Renal cortical epithelial cell (primary cell): ENCODE measurements around the gene PRR30. TPM values are rescaled to one million over a fixed set of nuclear protein-coding genes. Genes with fewer than 3 reads are reported as not detected.
A peak's percentile ranks its signal among the peaks of the same experiment; 100 is the strongest.
"Not testable (repeated sequence)": the region's sequence is repeated elsewhere in the genome, so short reads cannot be mapped to it uniquely, and the experiment has no call there.

Experiments used
- DNase-seq: peaks from one replicate; pipeline ENCODE4 v3.0.0-alpha.2; 2011; ENCODE audit warnings: low read depth
- total RNA-seq: library from RNA; depleted of rRNA; stranded (reverse); fragments of >200 nt; gene quantifications from 2 replicates; pipeline ENCODE4 v1.2.3, GENCODE V29; 2014

The PRR30 gene
- total RNA-seq: not detected in 2 replicates

DNA sequence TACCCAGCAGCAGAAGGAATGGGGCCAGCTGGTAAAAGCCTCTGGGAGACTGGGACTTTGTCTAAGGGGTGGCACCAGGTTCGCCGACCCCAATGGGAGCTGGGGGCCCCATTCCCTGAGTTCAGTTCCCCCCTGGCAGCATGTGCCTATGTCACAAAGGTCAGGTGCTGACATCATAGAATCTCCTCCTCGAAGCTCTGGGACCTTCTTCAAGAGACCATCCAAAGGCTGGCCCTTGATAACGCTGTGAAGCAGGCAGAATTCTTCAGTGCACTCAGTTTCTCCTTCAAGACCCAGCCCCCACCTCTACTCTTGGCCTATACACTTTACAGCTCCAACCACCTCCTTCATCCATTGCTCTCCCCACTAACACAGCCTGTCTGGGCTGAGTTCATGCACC lies at the start of gene PRR30:
TSS of gene PRR30 (minus strand) at position 101 of the 400 bp plus-strand sequence. CDS start 1,081 bp downstream, outside the sequence.
- no peak for DNase-seq

DNA sequence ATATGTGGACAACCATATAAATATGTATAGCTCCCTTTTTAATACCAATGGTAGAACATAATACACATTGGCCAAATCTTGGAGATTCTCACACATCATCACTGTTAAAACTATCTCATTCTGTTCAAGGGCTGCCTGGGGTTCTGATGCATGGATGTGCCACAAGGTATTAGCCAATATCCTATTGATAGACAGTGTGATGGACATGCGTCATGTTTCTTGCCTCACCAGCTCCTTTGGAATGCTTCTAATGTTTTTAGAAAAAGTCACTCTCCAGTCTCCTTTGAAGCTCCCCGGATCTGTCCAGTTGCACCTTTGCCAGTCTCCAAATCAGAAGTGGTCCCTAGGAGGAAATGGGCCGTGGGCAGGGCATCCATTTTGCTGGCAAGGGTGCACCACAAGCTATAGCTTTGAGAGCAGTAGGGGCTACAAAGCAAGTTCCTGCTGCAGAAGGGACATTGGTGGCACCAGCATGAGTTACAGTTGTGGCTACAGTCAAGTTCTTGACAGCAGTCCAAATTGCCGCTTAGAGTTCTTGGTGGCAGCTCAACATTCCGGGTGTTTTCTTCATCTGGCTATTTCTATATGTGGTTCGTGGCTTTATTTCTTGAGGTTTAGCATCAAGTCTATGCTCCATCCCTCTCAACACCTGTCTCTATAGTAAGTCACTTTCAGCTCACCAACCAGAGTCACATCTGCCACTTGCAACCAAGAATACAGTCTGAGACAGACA lies 47.6 kb upstream of the PRR30 start:
- no peak for DNase-seq

DNA sequence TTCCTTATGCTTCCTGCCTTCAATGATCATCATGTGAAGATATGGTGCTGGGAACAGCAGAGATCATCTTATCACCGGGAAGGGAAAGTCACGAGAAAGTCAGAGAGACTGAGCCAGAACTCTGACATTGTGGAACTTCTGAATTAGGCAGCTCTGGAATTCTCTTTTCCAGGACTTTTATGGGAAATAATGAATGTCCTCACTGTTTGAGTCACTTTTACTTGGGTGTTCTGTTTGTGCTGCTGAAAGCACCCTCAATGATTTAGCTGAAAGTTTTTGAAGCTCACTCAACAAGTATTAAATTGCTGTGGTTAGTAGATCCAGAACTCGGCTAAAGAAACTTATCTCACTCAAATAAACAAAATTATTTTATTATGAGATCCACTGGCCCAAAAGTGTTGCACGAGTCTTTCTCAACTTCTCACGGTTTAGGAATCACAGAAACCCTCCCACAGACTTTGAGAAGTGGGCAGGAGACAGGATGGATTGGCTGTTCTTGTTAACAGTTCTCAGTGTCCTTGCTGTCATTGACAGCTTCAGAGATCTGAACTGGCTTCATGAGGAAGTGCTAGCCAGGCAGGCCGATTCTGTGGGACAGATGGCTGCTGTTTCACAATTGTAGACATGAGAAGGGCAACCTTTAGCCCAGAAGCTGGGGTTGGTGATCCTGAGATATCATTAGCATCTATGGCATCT lies 46.3 kb upstream of the PRR30 start:
- no peak for DNase-seq

DNA sequence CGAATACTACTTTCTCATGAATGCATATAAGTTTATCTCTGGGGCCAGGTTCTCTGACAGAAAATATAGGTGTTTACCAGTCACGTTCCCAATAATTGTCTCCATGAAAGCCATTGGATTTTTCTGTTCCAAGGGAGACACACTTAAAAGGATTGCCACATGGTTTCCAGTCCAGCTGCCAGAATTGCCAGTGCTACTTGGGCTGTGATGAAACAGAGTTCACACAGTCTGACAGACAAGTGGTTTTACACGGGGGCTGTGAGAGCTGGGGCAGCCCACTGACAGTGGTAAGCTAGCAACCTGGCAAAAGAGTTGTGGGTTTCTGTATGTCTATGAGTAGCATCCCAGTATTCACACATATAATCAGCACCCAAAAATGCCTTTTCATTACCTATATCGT lies 44.9 kb upstream of the PRR30 start:
- no peak for DNase-seq

DNA sequence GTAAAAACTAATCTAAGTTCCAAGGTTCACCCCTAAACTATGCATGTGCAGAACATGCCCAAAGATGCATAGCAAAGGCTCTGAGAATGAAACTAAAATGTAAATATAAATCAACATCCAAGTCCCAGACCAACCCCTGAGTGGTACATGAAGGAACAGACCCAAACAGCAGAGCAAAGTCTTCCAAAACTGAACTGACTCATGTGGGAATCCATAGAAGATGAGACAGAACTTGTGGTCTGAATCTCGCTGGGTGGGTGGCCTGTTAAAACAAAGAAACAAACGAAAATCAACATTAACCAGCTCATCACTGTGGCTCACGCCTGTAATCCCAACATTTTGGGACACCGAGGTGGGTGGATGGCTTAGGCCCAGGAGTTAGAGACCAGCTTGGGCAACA lies 43.1 kb upstream of the PRR30 start:
- no peak for DNase-seq

DNA sequence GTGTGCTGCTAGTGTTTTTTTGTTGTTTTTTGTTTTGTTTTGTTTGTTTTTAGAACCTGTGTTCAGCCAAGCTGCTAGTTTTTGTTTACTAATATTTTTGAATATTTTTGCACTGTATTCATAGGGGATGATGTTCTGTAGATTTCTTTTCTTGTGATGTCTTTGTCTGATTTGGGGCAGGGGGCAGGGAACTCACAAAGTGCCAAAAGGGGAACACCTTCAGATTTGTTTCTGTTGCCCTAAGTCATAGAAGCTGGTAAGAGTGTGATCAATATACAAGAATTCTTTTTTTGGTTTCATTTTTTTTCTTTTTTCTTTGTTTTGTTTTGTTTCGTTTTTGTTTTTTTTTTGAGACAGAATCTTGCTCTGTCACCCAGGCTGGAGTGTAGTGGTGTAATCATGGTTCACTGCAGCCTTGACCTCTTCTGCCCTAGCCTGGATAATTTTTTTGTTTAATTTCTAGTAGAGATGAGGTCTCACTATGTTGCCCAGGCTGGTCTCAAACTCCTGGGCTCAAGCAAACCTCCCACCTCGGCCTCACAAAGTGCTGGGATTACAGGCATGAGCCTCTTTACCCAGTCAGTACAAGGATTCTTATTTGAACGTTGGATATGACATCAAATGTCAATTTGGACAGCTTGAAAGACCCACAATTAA lies 40.3 kb upstream of the PRR30 start:
- DNase-seq: no peak

DNA sequence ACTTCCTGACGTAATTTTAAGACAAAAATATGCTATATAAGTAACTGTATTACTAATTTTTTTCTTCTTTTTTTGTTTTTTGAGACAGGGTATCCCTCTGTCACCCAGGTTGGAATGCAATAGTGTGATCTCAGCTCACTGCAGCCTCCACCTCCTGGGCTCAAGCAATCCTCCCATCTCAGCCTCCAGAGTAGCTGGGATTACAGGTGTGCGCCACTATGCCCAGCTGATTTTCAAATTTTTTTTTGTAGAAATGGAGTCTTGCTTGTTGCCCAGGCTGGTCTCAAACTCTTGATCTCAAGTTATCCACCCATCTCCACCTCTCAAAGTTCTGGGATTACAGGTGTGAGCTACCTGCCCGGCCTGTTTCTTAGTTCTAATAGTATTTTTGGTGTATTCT lies 39.3 kb upstream of the PRR30 start:
- no peak for DNase-seq

DNA sequence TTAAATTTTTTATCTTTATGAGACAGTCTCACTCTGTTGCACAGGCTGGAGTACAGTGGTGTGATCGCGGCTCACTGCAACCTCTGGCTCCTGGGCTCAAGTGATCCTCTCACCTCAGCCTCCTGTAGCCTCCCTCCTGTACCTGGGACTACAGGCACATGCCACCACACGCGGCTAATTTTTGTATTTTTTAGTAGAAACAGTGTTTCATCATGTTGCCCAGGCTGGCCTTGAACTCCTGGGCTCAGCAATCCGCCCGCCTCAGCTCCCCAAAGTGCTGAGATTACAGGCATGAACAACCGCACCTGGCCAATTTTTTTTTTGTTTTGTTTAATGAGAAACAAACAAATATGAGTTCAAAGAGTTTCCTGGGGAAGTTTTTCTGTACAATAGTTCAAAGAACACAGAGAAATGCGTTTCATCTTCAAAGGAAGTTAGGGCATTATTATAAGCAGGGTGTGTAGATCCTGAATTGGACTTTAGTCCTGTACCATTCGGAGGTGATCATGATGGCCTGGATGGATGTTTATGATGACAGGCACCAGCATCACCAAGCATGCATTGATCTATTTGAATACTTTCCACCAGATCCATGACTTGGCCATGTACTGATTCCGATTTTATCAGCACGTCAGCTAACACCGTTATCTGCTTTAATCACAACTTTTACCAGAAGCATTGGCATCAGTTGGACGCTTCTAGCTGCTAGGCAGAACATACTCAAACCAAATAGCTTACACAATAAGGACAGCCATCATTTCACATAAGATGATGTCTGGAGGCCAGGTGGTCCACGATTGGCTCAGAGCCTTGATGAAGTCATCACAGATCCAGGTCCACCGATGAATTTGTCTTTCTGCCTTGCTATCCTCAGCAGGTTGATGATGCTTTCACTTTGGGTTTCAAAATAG lies 38.5 kb upstream of the PRR30 start:
- DNase-seq: no peak

DNA sequence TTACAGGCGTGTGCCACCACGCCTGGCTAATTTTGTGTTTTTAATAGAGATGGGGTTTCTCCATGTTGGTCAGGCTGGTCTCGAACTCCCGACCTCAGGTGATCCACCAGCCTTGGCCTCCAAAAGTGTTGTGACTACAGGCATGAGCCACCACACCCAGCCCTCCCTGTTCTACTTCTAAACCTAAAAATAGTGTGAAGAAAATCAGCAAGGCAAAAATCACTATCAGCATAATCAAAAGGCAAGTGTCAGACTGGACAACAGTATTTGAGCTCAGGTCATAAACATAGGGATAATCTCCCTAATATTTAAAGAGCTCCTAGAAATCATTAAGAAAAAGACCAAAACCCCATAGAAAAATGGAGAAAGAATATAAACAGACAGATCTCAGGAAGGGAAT lies 36.6 kb upstream of the PRR30 start:
- DNase-seq: not testable (repeated sequence)

DNA sequence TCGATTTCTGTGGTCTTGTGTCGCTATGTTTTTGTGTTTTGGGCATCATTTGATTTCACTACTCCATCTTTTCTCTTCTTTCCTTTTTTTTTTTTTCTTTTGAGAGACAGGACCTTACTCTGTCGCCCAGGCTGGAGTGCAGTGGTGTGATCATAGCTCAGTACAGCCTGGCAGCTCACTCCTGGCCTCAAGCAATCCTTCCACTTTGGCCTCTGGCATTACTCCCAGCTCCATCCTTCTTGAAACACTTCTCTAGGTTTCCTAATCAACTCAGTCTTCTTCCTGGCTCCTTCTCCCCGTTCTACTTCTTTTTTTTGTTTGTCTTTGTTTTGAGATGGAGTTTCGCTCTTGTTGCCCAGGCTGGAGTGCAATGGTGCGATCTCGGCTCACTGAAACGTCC lies 36.1 kb upstream of the PRR30 start:
- DNase-seq: no peak

DNA sequence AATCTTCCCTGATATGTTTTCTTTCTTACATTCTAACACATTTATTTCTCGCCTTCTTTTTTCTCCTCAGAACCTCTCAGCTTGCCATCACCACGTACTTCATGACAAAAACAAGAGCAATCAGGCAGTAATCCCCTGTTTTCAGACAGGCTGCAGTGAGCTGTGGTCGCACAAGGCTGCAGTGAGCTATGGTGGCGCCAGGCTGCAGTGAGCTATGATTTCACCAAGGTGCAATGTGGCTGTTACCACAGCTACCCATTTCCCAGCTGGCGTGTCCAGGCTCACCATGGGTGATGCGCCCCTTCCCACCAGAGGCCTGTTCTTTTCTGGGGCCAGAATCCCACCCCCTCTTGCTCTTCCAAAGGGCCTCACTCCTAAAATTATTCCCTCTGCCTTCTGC lies 35.4 kb upstream of the PRR30 start:
- DNase-seq: no peak

DNA sequence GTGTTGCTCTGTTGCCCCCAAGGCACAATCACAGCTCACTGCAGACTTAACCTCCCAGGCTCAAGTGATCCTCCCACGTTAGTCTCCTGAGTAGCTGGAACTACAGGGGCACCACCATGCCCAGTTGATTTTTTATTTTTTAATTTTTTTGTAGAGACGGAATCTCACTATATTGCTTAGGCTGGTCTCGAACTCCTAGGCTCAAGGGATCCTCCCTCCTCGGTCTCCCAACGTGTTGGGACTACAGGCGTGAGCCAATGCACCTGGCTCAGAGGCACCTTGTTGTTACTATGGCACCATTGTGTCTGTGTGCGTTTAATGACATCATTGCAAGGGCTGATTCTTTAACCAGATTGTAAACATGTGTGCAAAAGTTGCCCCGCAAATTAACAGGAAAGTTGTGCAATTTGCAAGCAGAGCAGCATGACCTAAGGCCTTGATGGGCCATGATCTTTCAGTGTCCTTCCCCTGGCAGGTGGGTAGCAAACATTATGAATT lies 32.2 kb upstream of the PRR30 start:
- no peak for DNase-seq

DNA sequence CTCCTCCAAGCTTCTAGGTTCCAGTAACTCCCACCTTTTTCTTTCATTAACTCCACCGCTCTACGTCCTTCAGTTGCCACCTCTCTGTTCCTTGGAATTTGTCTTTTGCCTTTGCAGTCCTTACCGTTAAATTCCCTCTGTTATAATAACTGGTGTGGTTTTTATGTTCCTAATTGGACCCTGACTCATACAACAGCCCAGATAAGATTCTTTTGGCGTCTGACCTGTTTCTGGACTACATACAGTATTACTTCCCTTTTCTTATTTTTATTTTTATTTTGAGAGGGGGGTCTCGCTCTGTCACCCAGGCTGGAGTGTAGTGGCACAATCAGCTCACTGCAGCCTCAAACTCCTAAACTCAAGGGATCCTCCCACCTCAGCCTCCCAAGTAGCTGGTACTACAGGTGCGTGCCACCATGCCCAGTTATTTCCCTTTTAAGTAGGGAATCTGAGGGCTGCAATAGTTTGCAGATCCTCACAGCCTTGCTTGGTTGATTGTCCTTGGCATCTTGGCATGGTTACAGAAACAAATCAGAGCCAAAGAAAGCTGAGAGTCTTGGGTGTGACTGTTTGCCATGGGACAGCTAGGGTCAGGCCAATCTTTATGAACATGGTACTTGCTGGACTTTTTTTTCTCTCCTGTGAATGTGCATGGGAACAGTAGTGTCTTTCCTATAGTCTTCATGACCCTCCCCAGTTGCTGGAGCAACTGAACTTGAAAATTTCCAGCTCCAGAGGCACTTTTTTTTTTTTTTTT lies 31.5 kb upstream of the PRR30 start:
- DNase-seq: peak; percentile 12

DNA sequence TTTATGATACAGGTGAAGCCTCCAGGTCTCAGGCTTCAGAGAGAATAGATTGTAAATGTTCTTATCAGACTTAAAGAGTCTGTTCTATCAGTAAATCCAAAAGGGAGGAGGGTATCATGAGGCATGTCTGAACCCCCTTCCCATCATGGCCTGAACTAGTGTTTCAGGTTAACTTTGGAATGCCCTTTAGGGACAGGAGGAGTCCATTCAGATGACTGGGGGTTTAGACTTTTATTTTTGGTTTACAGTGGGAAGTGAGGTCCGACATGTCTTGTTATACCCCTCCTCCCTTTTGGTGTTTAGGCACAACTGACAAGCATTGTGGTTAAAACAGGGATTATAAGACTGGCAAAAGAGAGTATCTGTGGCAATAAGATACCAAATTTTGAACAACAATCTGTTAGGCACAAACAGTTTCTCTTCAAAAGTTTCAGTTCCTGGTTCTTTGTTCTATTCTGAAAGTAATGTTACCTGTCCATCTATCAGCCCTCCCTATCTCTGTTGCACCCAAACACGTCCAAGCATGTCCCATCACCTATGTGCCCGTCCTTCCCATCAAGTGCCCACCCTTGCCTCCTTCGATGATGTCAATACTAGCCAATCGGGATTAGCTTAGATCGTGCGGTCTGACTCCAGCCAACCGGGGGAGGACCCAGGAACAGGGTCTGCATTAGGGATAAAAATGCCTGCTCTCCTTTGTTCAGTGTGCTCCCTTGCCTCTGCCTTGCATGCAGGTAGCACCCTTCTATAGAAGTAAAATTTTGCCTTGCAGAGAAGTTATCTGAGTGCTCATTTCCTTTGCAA lies 26.0 kb upstream of the PRR30 start:
- DNase-seq: no peak

DNA sequence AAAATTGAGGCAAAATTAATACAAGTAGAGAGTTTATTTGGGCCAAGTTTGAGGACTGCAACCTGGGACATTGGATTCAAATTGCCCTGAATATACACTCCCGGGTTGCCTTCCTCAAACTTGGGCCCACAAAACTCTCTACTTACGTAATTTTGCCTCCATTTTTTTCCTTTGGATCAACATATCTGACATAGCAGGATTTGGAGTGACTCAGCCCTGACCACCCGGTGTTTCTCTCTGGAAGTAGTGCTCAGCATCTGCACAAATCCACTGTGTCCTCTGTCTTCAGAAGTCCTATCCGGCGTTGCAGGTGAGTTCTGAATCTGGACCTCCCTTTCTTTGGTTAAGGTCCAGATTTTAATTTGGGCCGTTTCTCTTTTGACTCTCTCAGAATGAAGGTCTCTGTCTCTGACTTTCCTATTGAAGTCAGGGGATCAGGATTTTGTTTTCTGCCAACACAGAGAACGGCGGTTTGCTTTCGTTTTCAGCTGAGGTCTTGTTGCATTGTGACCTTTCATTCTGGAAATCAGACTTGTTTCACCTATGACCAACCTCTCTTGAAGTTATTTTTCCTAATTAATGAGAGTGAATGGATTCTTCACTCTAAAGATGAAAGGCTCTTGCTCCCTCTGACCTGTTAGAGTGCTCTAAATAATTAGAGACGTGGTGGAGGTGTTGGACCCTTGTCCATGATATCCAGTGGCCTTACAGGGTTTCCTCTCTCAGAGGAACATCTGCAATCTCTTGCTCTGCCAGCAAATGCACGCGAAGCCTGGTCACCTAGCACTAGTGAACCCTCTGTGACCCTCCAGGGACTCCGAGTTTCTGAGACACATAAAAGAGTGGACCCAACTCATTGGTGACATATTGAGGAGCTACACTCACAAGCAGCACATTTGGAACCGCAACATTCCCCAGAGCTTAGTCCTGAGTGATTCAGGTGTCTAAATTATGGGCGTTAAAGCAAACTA lies 23.2 kb upstream of the PRR30 start:
- DNase-seq: no peak

DNA sequence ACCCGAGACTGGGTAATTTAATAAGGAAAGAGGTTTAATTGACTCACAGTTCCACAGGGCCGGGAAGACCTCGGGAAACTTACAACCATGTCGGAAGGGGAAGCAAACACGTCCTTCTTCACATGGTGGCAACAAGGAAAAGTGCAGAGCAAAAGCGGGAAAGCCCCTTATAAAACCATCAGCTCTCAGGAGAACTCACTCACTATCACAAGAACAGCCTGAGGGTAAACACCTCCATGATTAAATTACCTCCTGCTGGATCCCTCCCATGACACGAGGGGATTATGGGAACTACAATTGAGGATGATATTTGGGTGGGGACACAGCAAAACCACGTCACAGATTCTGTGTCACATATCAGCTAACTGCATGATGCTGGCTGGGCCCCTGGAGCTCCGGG lies 21.0 kb upstream of the PRR30 start:
- DNase-seq: no peak

DNA sequence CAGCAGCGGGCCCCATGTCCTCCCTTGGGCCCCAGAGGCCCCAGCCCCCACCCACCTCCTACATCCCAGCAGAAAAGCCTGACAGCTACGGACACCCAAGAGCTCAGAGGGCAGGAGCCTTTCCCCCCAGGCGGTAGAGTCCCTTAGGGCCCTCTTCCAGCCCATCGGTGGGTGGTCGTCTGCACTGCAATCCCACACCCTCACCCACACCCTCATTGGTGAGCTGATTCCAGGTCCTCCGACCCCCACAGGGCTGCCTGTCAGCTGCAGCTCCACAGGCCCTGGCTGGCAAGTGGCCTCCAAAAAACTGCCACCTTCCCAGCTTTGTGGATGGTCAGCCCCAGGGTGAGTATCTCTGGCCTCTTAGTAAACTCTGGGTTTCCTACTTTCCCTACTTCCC lies 20.1 kb upstream of the PRR30 start:
- DNase-seq: no peak

DNA sequence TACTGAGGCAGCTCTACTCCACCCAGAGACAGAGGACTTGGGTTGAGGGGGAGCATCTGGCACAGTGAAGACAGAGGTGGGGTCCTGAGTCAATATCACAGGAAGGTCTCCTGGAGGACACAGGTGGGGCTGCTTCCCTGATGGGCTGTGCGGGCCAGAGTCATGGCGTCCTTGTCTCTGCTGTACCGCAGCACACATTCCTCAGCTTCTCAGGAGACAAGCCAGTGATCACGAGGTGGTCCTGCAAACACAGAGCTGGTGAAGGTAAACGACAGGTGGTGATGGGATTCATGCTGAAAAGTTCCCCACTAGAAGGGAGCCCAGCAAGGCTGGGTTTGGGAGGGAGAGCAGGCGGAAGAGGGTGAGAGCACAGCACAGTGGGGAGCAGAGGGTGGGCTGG lies 19.3 kb upstream of the PRR30 start:
- DNase-seq: no peak

DNA sequence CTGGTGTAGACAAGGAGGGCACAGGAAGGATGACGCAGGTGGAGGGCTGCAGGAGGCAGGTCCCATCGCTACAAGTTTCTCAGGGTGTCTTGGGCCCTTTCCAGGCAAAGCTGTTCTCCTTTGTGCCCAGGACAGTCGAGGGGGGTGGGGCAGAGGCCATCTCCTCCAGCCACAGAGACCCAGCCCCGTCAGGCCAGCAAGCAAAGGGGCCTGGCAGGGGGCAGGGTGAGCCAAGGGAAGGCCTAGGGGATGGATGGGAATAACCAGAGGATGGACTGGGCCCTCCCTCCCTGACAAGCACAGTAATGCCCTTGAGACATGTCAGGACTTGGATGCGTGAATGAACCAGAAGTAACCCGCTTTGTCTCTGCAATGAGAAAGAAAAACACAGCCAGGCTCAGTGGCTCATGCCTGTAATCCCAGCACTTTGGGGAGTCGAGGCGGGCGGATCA lies 15.9 kb upstream of the PRR30 start:
- DNase-seq: no peak
